GM18498 (cell line): ENCODE data around the gene IGFL1.
"Not testable (repeated sequence)": the region's sequence is repeated elsewhere in the genome, so short reads cannot be mapped to it uniquely, and the experiment has no call there.

Source experiments
- ATAC-seq: cut with Tn5 transposase; IDR thresholded peaks from one replicate; pipeline ENCODE4 v1.9.1; 2021; ENCODE audit warnings: mild to moderate bottlenecking, moderate library complexity; ENCODE audit not compliant: unreplicated experiment

Gene IGFL1

GRCh38 chr19:46201454-46202310 lies 27.9 kb upstream of the IGFL1 start:
- no peak for ATAC-seq

GRCh38 chr19:46202426-46202825 lies 27.1 kb upstream of the IGFL1 start:
- ATAC-seq: no peak

- ATAC-seq: no peak
Observed at GRCh38 chr19:46202872-46203860, 26.4 kb upstream of the IGFL1 start.

GRCh38 chr19:46204008-46204407 lies 25.5 kb upstream of the IGFL1 start:
- no peak for ATAC-seq

GRCh38 chr19:46205183-46205984 lies 24.2 kb upstream of the IGFL1 start:
- no peak for ATAC-seq

- no peak for ATAC-seq
Observed at GRCh38 chr19:46206176-46206575, 23.4 kb upstream of the IGFL1 start.

GRCh38 chr19:46206682-46207081 lies 22.9 kb upstream of the IGFL1 start:
- ATAC-seq: no peak

GRCh38 chr19:46207858-46208257 lies 21.7 kb upstream of the IGFL1 start:
- ATAC-seq: not testable (repeated sequence)

- no peak for ATAC-seq
Observed at GRCh38 chr19:46209051-46209450, 20.5 kb upstream of the IGFL1 start.

- no peak for ATAC-seq
Observed at GRCh38 chr19:46209472-46209871, 20.1 kb upstream of the IGFL1 start.

- no peak for ATAC-seq
Observed at GRCh38 chr19:46210669-46211068, 18.9 kb upstream of the IGFL1 start.

GRCh38 chr19:46211201-46211881 lies 18.2 kb upstream of the IGFL1 start:
- ATAC-seq: no peak

GRCh38 chr19:46212592-46212991 lies 16.9 kb upstream of the IGFL1 start:
- not testable (repeated sequence) for ATAC-seq

- ATAC-seq: no peak
Observed at GRCh38 chr19:46213156-46213555, 16.4 kb upstream of the IGFL1 start.

GRCh38 chr19:46213806-46214205 lies 15.7 kb upstream of the IGFL1 start:
- no peak for ATAC-seq

GRCh38 chr19:46216612-46217011 lies 12.9 kb upstream of the IGFL1 start:
- ATAC-seq: no peak

GRCh38 chr19:46217476-46217875 lies 12.1 kb upstream of the IGFL1 start:
- ATAC-seq: no peak

GRCh38 chr19:46218160-46218559 lies 11.4 kb upstream of the IGFL1 start:
- ATAC-seq: no peak

GRCh38 chr19:46220038-46220615 lies 9.4 kb upstream of the IGFL1 start:
- no peak for ATAC-seq

- ATAC-seq: no peak
Observed at GRCh38 chr19:46221152-46221551, 8.4 kb upstream of the IGFL1 start.
